Stimulated activated CD4-positive, alpha-beta T cell treated with anti-CD3 and anti-CD28 coated beads, TNF-alpha, amount 100 ng/mL, for 24 hours (primary cell): Measurements from ENCODE around the gene KLHDC8A.
"Not testable (repeated sequence)": the region's sequence is repeated elsewhere in the genome, so short reads cannot be mapped to it uniquely, and the experiment has no call there.

Experiments used
- DNase-seq, 3 experiments: peaks; one replicate each; pipeline ENCODE4 v3.0.0-alpha.2; 2020; ENCODE audit warnings: low read depth in 3 of 3

The KLHDC8A gene, protein sequence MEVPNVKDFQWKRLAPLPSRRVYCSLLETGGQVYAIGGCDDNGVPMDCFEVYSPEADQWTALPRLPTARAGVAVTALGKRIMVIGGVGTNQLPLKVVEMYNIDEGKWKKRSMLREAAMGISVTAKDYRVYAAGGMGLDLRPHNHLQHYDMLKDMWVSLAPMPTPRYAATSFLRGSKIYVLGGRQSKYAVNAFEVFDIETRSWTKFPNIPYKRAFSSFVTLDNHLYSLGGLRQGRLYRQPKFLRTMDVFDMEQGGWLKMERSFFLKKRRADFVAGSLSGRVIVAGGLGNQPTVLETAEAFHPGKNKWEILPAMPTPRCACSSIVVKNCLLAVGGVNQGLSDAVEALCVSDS

DNA sequence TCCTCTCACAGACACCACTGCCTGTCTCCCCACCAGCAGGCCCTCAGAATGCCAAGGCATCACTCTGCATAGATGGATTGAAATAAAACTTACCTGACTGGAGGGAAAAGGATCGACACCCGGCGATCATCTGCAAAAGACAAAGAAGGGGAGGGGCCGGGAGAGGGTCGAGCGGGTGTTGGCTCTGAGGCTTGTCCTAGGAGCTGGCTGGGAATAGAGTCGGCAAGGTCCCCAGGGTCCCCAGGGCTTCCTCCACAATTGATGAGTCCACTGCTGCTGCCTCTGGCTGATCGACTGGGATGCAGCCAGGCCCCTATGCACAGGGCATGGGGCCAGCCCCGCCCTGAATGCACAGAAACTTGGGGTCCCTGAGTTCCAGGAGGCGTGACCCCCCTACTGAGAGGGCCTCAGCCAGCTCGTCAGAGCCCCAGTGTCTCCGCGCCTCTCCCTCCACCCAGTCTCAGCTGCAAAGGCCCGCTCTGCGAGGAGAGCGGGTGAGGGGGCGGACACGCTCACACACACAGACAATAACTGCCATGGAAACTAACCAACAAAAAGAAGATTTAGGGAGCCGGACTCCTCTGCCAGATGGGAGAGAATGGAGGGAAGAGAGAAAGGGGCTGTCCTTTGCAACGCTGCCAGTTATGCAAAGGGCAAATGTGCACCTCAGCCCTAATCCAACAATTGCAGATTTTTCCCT is at the start of gene KLHDC8A:
KLHDC8A (minus strand) TSS at position 483 of the 700 bp plus-strand sequence. CDS start 13,318 bp downstream, outside the sequence.
- DNase-seq: no peak

DNA sequence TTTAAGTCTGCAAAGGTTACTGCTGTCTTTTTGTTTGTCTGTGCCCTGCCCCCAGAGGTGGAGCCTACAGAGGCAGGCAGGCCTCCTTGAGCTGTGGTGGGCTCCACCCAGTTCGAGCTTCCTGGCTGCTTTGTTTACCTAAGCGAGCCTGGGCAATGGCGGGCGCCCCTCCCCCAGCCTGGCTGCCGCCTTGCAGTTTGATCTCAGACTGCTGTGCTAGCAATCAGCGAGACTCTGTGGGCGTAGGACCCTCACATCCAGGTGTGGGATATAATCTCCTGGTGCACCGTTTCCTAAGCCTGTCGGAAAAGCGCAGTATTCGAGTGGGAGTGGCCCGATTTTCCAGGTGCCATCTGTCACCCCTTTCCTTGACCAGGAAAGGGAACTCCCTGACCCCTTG is 49.5 kb upstream of the KLHDC8A start:
- DNase-seq: not testable (repeated sequence)

DNA sequence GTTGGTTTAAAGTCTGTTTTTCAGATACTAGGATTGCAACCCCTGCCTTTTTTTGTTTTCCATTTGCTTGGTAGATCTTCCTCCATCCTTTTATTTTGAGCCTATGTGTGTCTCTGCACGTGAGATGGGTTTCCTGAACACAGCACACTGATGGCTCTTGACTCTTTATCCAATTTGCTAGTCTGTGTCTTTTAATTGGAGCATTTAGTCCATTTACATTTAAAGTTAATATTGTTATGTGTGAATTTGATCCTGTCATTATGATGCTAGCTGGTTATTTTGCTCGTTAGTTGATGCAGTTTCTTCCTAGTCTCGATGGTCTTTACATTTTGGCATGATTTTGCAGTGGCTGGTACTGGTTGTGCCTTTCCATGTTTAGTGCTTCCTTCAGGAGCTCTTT is 47.8 kb upstream of the KLHDC8A start:
- DNase-seq: not testable (repeated sequence)

DNA sequence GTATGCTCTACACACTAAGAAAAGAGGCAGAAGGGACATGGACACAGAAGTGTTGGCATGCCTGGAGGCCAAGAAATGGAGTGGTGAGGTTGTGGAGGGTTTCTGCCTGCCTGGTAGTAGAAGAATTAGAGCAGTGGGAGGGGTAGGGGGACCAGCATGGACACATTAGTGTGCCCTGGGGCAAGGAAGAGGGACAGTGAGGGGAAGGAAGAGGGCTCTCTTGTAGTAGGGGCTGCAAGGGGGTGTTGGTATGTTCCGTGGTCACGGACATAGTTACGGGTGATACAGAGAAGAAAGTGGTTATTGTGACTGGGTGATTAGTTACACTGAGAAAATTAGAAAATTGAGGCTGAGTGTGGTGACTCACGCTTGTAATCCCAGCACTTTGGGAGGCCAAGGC is 41.9 kb upstream of the KLHDC8A start:
- DNase-seq: no peak

DNA sequence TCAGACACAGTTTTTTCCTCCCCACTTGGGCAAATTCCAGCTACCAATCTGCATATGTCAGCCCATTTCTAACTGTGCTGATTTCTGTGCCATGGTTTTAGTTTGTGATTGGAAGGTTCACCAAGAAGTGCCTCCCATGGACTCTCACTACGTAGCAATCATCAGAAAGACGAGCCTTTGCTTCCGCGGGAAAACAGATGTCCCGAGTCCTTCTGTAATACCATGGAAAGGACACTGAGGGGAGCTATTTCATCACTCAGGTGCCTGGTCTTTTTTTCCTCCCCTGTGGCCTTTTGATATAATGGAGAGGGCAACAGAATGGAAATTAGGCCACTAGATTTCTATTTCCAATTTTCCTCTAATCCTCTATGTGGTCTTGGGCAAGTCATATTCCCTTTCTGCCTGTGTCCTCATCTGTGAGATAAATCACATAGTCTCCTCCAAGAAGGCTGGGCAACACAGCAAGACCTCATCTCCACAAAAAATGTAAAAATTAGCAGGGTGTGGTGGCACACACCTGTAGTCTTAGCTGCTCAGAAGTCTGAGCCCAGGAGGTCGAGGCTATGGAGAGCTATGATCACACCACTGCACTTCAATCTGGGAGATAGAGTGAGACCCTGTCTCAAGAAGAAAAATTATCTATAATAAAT is 40.4 kb upstream of the KLHDC8A start:
- no peak for DNase-seq

DNA sequence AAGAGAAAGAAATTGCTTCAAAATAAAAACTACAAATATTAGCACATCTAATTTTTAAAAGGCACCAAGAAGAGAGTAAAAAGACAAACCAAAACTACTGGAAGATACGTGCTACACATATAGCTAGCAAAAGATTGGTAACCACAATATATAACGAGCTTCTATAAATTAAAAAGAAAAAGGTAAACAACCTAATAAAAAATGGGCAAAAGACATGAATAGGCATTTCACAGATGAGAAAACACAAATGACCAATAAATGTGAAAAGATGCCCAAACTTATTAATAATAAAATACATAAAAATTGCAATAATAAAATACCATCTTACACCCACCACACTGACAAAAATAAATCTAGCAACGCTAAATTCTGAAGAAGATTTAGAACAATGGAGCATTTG is 38.9 kb upstream of the KLHDC8A start:
- DNase-seq: no peak

DNA sequence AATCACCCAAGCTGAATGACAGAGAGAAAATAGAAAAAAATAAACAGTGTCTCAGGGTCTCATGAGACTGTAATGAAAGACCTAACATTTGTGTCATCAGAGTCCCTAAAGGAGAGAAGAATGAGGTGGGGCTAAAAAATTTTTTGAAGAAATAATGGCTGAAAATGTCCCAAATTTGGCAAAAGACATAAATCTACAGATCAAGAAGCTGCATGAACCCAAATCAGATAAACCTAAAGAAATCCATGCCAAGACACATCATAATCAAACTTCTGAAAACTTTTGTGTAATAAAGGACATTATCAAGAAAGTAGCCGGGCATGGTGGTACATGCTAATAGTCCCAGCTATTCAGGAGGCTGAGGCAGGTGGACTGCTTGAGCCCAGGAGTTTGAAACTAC is 35.9 kb upstream of the KLHDC8A start:
- no peak for DNase-seq

DNA sequence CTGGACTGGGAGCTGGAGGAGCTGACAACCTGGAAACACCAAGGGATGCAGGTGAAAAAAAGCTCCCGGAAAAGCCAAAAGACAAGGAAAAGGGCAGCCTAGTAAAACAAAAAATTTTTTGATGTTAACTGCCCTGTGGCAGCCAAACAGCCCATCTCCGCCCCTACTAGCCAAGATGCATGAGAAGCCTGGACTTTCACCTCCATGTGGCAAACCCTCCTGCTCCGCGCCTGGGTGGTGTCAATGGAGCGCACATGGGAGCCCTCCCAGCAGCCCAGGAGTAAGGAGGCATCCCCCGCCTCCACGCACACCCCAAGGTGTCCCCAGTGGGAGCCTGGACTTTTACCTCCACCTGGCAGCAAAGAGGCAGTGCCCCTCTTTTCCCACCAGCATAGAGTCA is 34.7 kb upstream of the KLHDC8A start:
- no peak for DNase-seq

DNA sequence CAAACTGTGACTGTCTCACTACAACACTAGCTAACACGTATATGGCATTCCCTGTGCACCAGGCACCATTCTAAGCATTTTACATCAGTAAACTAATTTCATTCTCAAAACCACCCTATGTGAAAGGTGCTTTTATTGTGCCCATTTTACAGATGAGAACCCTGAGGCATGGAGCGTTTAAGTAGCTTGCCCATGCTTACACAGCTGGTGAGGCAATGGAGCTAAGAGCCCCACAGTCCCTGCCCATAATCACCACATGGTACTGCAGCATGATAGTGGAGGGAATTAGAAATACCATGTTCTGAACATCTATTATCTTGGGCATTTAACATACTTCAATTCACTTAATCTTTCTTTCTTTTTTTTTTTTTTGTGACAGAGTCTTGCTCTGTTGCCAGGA is 31.1 kb upstream of the KLHDC8A start:
- DNase-seq: no peak

DNA sequence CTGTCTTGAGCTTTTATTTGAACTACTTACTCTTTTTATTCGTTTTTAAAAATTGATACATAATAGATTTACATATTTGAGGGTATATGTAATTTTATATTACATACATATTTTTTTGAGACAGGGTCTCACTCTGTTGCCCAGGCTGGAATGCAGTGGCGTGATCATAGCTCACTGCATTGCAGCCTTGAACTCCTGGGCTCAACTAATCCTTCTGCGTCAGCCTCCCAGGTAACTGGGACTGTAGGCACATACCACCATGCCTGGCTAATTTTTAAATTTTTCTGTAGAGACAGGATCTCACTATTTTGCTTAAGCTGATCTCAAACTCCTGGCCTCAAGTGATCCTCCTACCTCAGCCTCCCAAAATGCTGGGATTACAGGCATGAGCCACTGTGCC is 26.3 kb upstream of the KLHDC8A start:
- DNase-seq: not testable (repeated sequence)

DNA sequence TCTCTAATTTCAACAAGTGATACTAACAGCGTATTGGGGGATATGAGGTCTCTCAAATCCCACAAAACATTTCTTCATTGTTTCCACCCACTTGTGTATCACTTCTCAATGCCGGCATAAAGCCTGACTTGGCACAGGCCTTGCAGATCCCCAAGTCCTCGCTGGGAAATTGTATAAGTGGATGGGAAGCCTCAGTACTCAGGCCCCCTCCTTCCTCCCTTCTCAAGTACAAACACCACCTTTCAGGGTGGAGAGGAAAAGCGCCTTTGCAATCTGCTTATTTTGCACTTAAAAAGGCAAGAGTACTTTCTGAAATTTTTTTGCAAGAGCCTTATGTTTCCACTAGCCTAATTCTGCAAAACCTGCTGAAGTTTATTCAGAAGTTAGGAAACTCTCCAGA is 25.8 kb upstream of the KLHDC8A start:
- no peak for DNase-seq

DNA sequence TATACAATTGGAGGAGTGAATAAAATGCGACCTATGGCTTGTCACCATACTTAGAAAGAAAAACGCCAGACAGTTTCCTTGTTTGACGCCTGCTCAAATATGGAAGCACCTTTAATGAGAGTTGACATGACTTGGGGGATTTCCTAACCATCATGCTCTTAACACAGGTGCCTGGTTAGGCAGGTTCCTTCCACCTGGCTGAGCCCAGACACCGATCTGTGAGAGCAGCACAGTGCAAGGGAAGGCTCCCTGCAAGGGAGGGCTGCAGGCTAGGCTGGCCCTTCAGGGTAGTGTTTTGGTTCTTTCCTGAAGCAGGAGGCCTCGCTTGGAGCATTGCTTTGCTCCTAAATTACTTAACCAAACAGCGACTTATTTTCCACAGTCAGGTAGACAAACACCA is 24.6 kb upstream of the KLHDC8A start:
- DNase-seq: no peak

DNA sequence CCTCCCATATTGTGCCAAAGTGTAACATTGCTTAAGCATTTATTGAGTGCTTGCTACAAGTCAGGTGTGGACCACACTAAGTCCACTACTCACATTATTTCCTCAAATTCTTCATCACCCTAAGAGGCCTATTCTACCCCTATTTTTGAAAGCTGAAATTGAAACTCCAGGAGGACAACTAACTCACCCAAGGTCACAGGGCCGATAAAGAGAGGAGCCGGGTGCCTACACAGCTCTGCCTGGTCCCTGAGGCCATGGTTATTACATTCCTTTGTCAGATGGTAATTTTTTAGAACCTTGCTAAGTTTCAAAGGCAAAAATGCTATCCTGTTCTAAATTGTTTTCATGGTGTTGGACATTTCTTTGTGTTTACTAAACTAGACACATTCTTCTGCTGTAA is 24.2 kb upstream of the KLHDC8A start:
- DNase-seq: no peak

DNA sequence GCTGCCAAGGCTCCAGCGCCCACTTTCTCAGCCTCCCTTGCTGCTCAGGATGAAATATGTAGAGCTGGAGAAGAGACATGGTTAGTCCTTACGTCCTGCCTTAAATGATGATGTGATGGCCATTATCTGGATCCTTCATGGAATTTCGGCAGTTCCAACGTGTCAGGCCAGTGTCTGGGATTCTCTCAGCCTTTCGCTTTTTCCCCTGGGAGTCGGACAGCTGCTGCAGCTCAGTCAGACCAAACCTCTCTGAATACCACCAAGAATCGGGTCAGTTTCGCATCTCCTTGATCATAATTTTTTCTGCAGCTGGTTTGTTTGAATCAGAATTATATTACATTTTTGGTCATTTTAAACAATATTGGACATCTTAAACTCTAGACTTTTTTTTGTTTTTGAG is 22.3 kb upstream of the KLHDC8A start:
- DNase-seq: no peak

DNA sequence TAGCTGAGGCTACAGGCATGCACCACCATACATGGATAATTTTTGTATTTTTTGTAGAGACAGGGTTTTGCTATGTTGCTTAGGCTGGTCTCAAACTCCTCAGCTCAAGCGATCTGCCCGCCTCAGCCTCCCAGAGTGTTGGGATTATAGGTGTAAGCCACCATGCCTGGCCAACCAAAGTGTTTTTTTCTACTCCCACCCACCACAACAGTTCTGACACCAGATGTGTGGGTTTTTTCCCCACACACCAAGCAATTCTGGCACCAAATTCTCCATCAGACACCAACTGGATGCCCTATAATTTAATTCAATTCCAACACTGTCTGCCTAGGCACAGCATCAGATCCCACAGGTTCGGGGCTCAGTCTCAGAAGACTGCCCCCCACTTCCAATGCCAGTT is 20.6 kb upstream of the KLHDC8A start:
- DNase-seq: no peak

DNA sequence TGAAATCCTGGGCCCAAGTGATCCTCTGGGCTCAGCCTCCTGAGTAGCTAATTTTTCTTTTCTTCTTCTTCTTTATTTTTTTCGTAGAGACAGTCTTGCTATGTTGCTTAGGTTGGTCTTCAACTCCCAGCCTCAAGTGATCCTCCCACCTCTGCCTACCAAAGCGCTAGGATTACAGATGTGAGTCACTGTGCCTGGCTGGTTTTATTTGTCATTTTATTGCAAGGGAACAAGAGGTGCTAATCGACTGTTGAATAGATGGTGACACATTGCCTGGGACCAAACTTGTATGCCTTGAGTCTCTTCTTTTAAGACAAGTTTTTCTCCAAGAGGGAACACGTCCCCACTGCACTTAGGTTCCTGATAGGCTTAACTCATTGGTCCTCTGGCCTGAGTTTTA is 20.0 kb upstream of the KLHDC8A start:
- no peak for DNase-seq

DNA sequence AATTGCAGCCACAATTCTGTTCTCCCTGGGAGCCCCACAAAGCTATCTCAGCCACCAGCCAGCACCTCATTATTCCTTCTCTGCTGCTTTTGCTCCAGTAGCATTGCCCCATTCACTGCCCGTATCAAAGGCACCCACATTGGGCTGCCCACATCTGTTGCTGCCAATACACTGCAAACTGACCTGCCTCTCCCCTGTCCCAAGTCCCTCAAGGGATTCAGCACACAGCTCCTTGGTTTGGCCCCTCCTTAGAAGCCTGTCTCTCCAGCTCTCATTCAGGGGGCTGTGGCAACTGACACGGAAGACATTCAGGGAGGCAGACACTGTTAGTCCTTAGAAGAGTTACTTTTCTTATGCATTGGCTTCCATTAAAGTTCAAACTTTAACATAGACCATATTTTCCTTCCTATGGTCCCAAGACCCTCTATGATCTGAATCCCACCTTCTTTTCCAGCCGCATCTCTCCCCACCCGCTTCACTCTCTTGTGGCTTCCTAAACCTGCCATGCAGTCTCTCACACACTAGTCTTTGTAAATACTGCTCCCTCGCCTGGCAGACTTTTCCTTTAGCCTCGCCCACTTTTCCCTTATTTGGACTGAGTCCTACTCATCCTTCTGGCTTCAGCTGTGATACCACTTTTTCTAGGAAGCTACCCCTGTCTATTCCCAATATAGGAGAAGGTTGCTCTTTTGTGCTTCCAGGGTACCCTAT is 19.3 kb upstream of the KLHDC8A start:
- DNase-seq: no peak

DNA sequence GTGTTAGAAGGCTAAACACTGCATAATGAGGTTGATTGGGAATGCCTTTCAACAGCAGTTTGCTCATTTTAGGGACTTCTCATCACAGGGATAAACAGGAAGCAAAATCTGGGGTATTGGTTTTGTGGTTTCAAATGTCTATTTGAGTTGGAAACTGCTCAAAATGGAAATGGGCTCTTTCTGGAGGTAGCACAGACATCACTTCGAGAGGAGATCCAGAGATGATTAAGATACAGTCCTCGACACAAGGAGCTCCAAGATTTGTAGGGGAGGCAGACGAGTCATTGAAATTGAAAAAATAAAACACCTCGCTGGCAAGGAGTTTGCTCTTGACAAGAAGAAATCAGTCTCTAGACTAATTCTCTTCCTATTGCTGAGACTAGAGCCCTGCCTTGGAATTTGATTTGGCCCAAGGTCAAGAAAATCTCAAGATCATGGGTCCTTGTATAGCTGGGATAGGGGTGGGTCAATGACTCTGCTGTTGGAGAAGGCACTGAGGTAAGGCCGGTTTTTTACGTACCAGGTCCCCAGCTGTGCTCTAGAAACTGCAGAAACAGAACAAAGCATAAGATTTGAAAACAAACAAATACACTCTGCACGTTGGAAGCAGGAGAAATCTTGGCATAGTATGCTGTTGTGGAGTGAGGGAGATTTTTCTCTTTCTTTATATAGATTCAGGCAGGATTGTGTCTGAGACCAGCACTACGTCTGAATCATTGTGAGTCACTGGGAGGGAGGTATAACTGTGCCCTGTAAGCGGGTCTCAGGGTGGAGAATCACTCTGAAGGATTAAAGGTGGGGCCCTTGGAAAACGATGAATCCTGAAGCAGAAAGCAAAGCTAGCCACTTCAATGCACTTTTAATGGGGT is 17.7 kb upstream of the KLHDC8A start:
- DNase-seq: no peak

DNA sequence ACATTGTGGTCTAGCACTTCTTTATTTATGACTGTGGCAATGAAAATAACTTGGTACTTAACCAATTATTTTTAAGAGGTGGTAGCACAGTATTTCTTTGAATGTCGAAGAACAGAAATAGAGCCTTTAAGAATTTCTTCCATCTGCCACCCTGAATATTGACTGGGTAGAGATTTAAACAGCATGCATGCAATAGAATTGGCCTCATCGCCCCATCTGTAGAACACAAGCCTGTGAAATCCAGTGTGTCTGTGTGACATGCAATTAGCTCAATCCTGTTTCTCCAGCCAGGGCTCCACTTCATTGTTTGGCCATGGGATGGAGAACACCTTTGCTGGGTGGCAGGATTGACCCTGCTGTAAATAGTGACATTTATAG is 17.1 kb upstream of the KLHDC8A start:
- no peak for DNase-seq

DNA sequence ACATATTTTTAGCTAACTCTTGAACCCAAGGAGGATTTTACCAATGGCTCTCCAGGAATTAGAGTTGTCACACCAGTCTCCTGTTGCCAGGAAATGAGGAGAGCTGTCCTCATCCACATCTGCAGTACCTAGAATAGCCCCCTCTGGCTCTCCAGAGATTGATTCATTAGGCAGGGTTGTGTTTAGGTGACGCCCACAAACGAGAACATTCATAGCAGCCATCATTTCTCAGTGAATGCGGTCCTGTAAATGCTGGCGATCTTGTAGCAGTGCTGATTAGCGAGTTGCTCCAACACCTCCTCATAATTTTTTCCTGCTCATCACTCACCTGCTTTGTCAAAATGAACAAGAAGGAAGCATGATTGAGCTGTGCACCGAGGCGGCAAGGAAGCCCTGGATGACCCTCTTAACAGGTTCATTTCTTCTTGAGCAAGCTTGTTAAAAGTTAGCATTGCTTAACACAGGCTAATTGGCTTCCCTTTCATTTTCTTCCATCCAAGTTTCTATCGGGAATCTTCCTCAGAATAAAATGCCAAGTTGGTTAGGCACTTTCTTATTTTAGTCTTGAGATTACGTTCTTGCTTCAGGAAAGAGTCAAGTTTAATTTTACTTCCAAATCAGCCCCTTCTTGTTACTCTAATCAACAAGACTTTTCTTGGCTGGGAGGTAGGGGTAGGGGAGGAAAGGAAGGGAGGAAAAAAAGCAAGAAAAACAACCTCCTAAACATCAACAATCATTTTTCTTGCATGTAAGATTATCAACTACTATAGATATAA is 16.5 kb upstream of the KLHDC8A start:
- DNase-seq: no peak
